HepG2 (cell line): ENCODE results near the gene ISY1.

ENCODE experiments used
- EZH2 ChIP-seq: conservative IDR thresholded peaks from 2 replicates; pipeline ENCODE4 v1.6.1; 2012; ENCODE audit warnings: mild to moderate bottlenecking, low read depth, low read length, moderate library complexity
- TF ChIP-seq, protein P1 (sequence below): conservative IDR thresholded peaks from 2 replicates; pipeline ENCODE4 v1.6.1; 2018; ENCODE audit warnings: missing genetic modification reagents

DNA sequence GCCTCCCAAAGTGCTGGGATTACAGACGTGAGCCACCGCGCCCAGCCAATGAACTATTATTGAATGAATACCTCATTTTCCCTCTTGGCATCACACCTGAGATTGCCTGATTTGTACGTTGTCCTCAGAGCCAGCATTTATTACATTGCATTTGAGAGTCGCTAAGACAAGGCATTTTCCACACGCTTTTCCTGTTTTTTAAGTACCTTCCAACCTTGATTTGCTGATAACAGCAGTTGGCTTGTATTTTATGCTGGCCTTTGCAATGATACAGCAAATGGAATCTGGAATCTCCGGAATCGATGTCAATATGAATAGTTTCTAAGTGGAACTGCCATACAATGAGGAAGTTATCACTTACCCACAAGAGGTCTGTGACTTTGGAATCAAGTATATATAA lies 38.5 kb upstream of the ISY1 start:
- no peak for TF ChIP-seq EZH2
- TF ChIP-seq, protein P1, sequence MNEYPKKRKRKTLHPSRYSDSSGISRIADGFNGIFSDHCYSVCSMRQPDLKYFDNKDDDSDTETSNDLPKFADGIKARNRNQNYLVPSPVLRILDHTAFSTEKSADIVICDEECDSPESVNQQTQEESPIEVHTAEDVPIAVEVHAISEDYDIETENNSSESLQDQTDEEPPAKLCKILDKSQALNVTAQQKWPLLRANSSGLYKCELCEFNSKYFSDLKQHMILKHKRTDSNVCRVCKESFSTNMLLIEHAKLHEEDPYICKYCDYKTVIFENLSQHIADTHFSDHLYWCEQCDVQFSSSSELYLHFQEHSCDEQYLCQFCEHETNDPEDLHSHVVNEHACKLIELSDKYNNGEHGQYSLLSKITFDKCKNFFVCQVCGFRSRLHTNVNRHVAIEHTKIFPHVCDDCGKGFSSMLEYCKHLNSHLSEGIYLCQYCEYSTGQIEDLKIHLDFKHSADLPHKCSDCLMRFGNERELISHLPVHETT (CRISPR knock-in tag), result no peak
